ENCODE measurements around the gene ALB.

The ALB gene

DNA sequence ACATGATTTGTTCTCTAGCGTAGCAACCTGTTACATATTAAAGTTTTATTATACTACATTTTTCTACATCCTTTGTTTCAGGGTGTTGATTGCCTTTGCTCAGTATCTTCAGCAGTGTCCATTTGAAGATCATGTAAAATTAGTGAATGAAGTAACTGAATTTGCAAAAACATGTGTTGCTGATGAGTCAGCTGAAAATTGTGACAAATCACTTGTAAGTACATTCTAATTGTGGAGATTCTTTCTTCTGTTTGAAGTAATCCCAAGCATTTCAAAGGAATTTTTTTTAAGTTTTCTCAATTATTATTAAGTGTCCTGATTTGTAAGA is 2.4 kb downstream of the ALB start:
- no peak overlapping the region for H3K27ac Mint-ChIP-seq
- TF ChIP-seq, protein P1, sequence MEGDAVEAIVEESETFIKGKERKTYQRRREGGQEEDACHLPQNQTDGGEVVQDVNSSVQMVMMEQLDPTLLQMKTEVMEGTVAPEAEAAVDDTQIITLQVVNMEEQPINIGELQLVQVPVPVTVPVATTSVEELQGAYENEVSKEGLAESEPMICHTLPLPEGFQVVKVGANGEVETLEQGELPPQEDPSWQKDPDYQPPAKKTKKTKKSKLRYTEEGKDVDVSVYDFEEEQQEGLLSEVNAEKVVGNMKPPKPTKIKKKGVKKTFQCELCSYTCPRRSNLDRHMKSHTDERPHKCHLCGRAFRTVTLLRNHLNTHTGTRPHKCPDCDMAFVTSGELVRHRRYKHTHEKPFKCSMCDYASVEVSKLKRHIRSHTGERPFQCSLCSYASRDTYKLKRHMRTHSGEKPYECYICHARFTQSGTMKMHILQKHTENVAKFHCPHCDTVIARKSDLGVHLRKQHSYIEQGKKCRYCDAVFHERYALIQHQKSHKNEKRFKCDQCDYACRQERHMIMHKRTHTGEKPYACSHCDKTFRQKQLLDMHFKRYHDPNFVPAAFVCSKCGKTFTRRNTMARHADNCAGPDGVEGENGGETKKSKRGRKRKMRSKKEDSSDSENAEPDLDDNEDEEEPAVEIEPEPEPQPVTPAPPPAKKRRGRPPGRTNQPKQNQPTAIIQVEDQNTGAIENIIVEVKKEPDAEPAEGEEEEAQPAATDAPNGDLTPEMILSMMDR (IDR thresholded peaks at IDR 0.05; ENCODE audit: unreplicated experiment in 3 of 3), result no peak
- H3K36me3 Mint-ChIP-seq (ENCODE audit: low read depth), result no peaks in the 10 kb centered on the region

DNA sequence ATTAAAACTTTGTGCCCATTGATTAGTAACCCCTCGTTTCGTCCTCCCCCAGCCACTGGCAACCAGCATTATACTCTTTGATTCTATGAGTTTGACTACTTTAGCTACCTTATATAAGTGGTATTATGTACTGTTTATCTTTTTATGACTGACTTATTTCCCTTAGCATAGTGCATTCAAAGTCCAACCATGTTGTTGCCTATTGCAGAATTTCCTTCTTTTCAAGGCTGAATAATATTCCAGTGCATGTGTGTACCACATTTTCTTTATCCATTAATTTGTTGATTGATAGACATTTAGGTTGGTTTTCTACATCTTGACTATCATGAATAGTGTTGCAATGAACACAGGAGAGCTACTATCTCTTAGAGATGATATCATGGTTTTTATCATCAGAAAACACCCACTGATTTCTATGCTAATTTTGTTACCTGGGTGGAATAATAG is 3.2 kb downstream of the ALB start:
- Mint-ChIP-seq H3K27ac (no peak overlapping the region), H3K4me1 (no peaks in the 10 kb centered on the region), H3K36me3 (ENCODE audit: low read depth) (no peaks in the 10 kb centered on the region), H3K4me3 (no peak overlapping the region), H3K9me3 (no peaks in the 10 kb centered on the region), H3K27me3 (ENCODE audit: low read depth) (no peaks in the 10 kb centered on the region)
- TF ChIP-seq, protein P1 (IDR thresholded peaks at IDR 0.05; ENCODE audit: unreplicated experiment in 3 of 3), result no peak

More for the DNA sequence above, 2.4 kb downstream of the ALB start:
- no peaks in the 10 kb centered on the region for H3K4me1 Mint-ChIP-seq
- H3K9me3 Mint-ChIP-seq, result no peaks in the 10 kb centered on the region
- H3K27me3 Mint-ChIP-seq (ENCODE audit: low read depth), result no peaks in the 10 kb centered on the region
- H3K4me3 Mint-ChIP-seq, result no peak overlapping the region

DNA sequence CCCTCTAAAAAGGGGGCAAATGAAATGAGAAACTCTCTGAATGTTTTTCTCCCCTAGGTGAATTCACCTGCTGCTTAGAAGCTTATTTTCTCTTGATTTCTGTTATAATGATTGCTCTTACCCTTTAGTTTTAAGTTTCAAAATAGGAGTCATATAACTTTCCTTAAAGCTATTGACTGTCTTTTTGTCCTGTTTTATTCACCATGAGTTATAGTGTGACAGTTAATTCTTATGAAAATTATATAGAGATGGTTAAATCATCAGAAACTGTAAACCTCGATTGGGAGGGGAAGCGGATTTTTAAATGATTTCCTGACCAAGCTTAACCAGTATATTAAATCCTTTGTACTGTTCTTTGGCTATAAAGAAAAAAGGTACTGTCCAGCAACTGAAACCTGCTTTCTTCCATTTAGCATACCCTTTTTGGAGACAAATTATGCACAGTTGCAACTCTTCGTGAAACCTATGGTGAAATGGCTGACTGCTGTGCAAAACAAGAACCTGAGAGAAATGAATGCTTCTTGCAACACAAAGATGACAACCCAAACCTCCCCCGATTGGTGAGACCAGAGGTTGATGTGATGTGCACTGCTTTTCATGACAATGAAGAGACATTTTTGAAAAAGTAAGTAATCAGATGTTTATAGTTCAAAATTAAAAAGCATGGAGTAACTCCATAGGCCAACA is 4.2 kb downstream of the ALB start:
- H3K36me3 Mint-ChIP-seq (ENCODE audit: low read depth), result no peaks in the 10 kb centered on the region
- TF ChIP-seq, protein P1 (IDR thresholded peaks at IDR 0.05; ENCODE audit: unreplicated experiment in 3 of 3), result no peak
- no peak overlapping the region for H3K4me3 Mint-ChIP-seq
- H3K9me3 Mint-ChIP-seq, result no peaks in the 10 kb centered on the region
- H3K27me3 Mint-ChIP-seq (ENCODE audit: low read depth), result no peaks in the 10 kb centered on the region
- H3K4me1 Mint-ChIP-seq, result no peaks in the 10 kb centered on the region
- H3K27ac Mint-ChIP-seq, result no peak overlapping the region

DNA sequence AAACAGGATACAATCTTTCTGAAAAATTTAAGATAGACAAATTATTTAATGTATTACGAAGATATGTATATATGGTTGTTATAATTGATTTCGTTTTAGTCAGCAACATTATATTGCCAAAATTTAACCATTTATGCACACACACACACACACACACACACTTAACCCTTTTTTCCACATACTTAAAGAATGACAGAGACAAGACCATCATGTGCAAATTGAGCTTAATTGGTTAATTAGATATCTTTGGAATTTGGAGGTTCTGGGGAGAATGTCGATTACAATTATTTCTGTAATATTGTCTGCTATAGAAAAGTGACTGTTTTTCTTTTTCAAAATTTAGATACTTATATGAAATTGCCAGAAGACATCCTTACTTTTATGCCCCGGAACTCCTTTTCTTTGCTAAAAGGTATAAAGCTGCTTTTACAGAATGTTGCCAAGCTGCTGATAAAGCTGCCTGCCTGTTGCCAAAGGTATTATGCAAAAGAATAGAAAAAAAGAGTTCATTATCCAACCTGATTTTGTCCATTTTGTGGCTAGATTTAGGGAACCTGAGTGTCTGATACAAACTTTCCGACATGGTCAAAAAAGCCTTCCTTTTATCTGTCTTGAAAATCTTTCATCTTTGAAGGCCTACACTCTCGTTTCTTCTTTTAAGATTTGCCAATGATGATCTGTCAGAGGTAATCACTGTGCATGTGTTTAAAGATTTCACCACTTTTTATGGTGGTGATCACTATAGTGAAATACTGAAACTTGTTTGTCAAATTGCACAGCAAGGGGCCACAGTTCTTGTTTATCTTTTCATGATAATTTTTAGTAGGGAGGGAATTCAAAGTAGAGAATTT is 5.2 kb downstream of the ALB start:
- no peaks in the 10 kb centered on the region for H3K4me1 Mint-ChIP-seq
- H3K9me3 Mint-ChIP-seq, result no peaks in the 10 kb centered on the region
- H3K36me3 Mint-ChIP-seq (ENCODE audit: low read depth), result no peaks in the 10 kb centered on the region
- no peak overlapping the region for H3K4me3 Mint-ChIP-seq
- H3K27me3 Mint-ChIP-seq (ENCODE audit: low read depth), result no peaks in the 10 kb centered on the region
- H3K27ac Mint-ChIP-seq, result no peak overlapping the region
- TF ChIP-seq, protein P1 (IDR thresholded peaks at IDR 0.05; ENCODE audit: unreplicated experiment in 3 of 3), result no peak

DNA sequence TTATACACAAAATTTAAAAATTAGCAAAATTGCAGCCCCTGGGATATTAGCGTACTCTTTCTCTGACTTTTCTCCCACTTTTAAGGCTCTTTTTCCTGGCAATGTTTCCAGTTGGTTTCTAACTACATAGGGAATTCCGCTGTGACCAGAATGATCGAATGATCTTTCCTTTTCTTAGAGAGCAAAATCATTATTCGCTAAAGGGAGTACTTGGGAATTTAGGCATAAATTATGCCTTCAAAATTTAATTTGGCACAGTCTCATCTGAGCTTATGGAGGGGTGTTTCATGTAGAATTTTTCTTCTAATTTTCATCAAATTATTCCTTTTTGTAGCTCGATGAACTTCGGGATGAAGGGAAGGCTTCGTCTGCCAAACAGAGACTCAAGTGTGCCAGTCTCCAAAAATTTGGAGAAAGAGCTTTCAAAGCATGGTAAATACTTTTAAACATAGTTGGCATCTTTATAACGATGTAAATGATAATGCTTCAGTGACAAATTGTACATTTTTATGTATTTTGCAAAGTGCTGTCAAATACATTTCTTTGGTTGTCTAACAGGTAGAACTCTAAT is 6.0 kb downstream of the ALB start:
- no peaks in the 10 kb centered on the region for H3K36me3 Mint-ChIP-seq (ENCODE audit: low read depth)
- H3K4me1 Mint-ChIP-seq, result no peaks in the 10 kb centered on the region
- H3K27me3 Mint-ChIP-seq (ENCODE audit: low read depth), result no peaks in the 10 kb centered on the region
- TF ChIP-seq, protein P1 (IDR thresholded peaks at IDR 0.05; ENCODE audit: unreplicated experiment in 3 of 3), result no peak
- no peak overlapping the region for H3K4me3 Mint-ChIP-seq
- H3K9me3 Mint-ChIP-seq, result no peaks in the 10 kb centered on the region
- no peak overlapping the region for H3K27ac Mint-ChIP-seq
